Activated CD8-positive, alpha-beta memory T cell treated with anti-CD3 and anti-CD28 coated beads, Interleukin-2, amount 50 U/mL, for 24 hours (primary cell): ENCODE data around the gene ANKRD42.
"Not testable (repeated sequence)": the region's sequence is repeated elsewhere in the genome, so short reads cannot be mapped to it uniquely, and the experiment has no call there.

Source experiments
- DNase-seq: peaks from one replicate; pipeline ENCODE4 v3.0.0-alpha.2; 2020; ENCODE audit errors: extremely low read depth

The ANKRD42 gene

GRCh38 chr11:83172551-83172950 lies 21.0 kb upstream of the ANKRD42 start:
- DNase-seq = no peak

- no peak for DNase-seq
Observed at GRCh38 chr11:83174008-83174407, 19.5 kb upstream of the ANKRD42 start.

- no peak for DNase-seq
Observed at GRCh38 chr11:83175815-83176214, 17.7 kb upstream of the ANKRD42 start.

- DNase-seq = no peak
Observed at GRCh38 chr11:83181815-83182214, 11.7 kb upstream of the ANKRD42 start.

- no peak for DNase-seq
Observed at GRCh38 chr11:83185767-83186166, 7.7 kb upstream of the ANKRD42 start.

GRCh38 chr11:83187465-83187864 lies 6.0 kb upstream of the ANKRD42 start:
- DNase-seq = no peak

- no peak for DNase-seq
Observed at GRCh38 chr11:83191491-83191890, 2.0 kb upstream of the ANKRD42 start.

GRCh38 chr11:83191986-83192385 lies 1.5 kb upstream of the ANKRD42 start:
- DNase-seq = no peak

GRCh38 chr11:83192606-83193245 lies 786 bp upstream of the ANKRD42 start:
- no peak for DNase-seq

- DNase-seq = peak; percentile 23
Observed at GRCh38 chr11:83194281-83195142, 1.0 kb downstream of the ANKRD42 start.

- no peak for DNase-seq
Observed at GRCh38 chr11:83195143-83195466, 1.6 kb downstream of the ANKRD42 start.

- DNase-seq = no peak
Observed at GRCh38 chr11:83195649-83196048, 2.1 kb downstream of the ANKRD42 start.

- DNase-seq = no peak
Observed at GRCh38 chr11:83200035-83200434, 6.5 kb downstream of the ANKRD42 start.

- DNase-seq = no peak
Observed at GRCh38 chr11:83205608-83206185, 12.2 kb downstream of the ANKRD42 start.

GRCh38 chr11:83206221-83206620 lies 12.7 kb downstream of the ANKRD42 start:
- DNase-seq = no peak

GRCh38 chr11:83206771-83207382 lies 13.4 kb downstream of the ANKRD42 start:
- not testable (repeated sequence) for DNase-seq

GRCh38 chr11:83219095-83219494 lies 25.6 kb downstream of the ANKRD42 start:
- no peak for DNase-seq

- no peak for DNase-seq
Observed at GRCh38 chr11:83220260-83220659, 26.7 kb downstream of the ANKRD42 start.

GRCh38 chr11:83221694-83222093 lies 28.2 kb downstream of the ANKRD42 start:
- DNase-seq = no peak

GRCh38 chr11:83222499-83222898 lies 29.0 kb downstream of the ANKRD42 start:
- no peak for DNase-seq

- no peak for DNase-seq
Observed at GRCh38 chr11:83223457-83223856, 29.9 kb downstream of the ANKRD42 start.

GRCh38 chr11:83235825-83236224 lies 42.3 kb downstream of the ANKRD42 start:
- no peak for DNase-seq

- no peak for DNase-seq
Observed at GRCh38 chr11:83238111-83238510, 44.6 kb downstream of the ANKRD42 start.
